Measurements from ENCODE around the gene FOXF1.

The FOXF1 gene

GRCh38 chr16:86517652-86518258, 7.4 kb downstream of the FOXF1 start:
- DNase-seq (ENCODE audit: low read depth) = no peak

GRCh38 chr16:86519007-86519648, 8.8 kb downstream of the FOXF1 start:
- DNase-seq (ENCODE audit: low read depth) = no peak

- no peak for DNase-seq (ENCODE audit: low read depth)
These were observed 9.5 kb downstream of the FOXF1 start for GRCh38 chr16:86519649-86520316.

- DNase-seq (ENCODE audit: low read depth) = no peak
These were observed 10.2 kb downstream of the FOXF1 start for GRCh38 chr16:86520317-86521210.

GRCh38 chr16:86521236-86522197, 11.2 kb downstream of the FOXF1 start:
- no peak for DNase-seq (ENCODE audit: low read depth)

GRCh38 chr16:86522634-86523033, 12.3 kb downstream of the FOXF1 start:
- DNase-seq (ENCODE audit: low read depth) = no peak

GRCh38 chr16:86523166-86523740, 12.9 kb downstream of the FOXF1 start:
- no peak for DNase-seq (ENCODE audit: low read depth)

- DNase-seq (ENCODE audit: low read depth) = no peak
These were observed 13.7 kb downstream of the FOXF1 start for GRCh38 chr16:86524029-86524428.

- DNase-seq (ENCODE audit: low read depth) = no peak
These were observed 15.4 kb downstream of the FOXF1 start for GRCh38 chr16:86525696-86526095.

- no peak for DNase-seq (ENCODE audit: low read depth)
These were observed 17.0 kb downstream of the FOXF1 start for GRCh38 chr16:86527366-86527765.

GRCh38 chr16:86528061-86528929, 18.0 kb downstream of the FOXF1 start:
- DNase-seq (ENCODE audit: low read depth) = no peak

- no peak for DNase-seq (ENCODE audit: low read depth)
These were observed 18.8 kb downstream of the FOXF1 start for GRCh38 chr16:86529160-86529559.

GRCh38 chr16:86530251-86531190, 20.2 kb downstream of the FOXF1 start:
- no peak for DNase-seq (ENCODE audit: low read depth)

- no peak for DNase-seq (ENCODE audit: low read depth)
These were observed 20.8 kb downstream of the FOXF1 start for GRCh38 chr16:86531191-86531545.

GRCh38 chr16:86531641-86532525, 21.6 kb downstream of the FOXF1 start:
- DNase-seq (ENCODE audit: low read depth) = no peak

GRCh38 chr16:86532526-86532815, 22.1 kb downstream of the FOXF1 start:
- no peak for DNase-seq (ENCODE audit: low read depth)

- DNase-seq (ENCODE audit: low read depth) = no peak
These were observed 22.7 kb downstream of the FOXF1 start for GRCh38 chr16:86533076-86533475.

GRCh38 chr16:86533767-86534351, 23.5 kb downstream of the FOXF1 start:
- DNase-seq (ENCODE audit: low read depth) = no peak

Data from non-pigmented ciliary epithelial cell (primary cell).